DMS53 treated with DMSO at 0.1 percent for 48 hours (cell line): ENCODE data around the gene CADM1.

Source experiments
- DNase-seq: peaks from one replicate; lab custom pipeline; 2025; ENCODE audit not compliant: unreplicated experiment; lab: John Stamatoyannopoulos, UW

Gene CADM1

DNA sequence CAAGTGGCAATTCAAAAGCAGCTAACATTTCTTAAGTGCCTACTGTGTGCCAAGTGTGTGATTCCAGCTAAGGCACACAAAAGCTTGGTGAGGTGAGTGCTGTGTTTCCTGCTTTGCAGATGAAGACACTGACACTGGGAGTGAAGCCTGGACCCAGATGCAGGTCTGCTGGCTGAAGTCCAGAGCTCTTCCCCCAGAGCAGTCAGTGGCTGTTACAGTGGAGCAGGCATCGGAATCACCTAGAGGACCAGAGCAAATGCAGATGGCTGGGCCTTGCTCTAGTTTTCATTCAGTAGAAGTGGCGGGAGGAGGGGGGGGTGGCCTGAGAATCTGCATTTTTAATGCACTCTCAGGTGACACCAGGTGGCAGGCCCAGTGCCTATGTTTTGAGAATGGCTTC, 342.3 kb downstream of the CADM1 start:
- DNase-seq, result no peak

DNA sequence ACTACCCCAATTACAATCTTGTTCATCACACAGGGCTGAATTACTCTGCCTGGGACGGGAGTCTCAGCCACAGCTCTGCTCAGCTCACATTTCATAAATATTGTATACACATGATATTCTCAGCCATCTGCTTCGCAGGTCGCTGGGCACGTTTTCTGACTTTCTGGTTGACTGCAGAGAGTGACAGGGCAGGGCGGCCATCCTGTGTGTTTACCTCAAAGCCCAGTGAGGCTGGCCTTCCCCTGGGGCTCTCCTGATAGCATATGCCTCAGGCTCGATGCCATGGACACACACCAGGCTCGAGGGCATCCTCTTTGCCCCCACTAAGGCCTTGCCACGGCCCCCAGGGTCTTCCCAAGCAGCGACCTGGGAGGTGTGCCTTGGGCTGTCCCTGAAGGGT, 345.0 kb downstream of the CADM1 start:
- no peak for DNase-seq

DNA sequence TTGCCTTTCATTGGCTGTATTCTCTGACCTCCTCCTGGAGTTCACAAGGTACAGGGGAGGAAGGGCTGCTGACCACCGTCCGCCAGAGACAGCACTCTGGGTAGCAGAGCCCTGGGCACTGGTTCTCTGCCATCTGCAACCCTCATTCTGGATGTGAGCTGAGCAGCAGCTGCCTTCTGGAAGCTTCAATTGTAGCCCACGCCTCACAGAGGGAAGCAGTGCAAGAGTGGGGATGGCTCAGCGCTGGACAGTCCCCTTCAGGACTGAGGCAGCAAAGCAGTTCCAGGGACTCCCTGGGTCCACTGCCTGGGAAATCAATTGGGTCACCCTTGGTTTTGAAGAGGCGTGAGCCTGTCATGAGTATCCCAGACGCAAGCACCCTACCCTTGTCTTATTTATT, 346.2 kb downstream of the CADM1 start:
- DNase-seq, result no peak

DNA sequence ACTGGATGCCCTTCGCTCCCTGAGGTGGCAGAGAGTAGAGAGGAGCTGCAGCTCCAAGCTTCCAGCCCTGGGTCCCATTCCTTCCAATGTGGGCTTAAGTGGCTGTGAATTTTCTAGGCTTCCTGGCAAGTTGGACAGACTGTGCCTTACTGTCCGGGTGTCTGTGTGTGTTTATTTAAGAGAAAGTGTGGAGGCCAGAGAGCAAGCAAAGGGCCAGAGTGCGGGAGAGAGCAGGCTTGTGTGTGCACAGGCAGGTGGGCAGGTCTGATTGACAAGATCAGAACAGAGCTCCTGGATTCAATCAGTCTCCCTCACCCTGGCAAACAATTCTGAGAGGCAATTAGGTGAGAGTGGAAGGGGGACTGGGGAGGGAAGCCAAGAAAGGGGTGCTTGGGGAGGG, 347.0 kb downstream of the CADM1 start:
- DNase-seq, result no peak

DNA sequence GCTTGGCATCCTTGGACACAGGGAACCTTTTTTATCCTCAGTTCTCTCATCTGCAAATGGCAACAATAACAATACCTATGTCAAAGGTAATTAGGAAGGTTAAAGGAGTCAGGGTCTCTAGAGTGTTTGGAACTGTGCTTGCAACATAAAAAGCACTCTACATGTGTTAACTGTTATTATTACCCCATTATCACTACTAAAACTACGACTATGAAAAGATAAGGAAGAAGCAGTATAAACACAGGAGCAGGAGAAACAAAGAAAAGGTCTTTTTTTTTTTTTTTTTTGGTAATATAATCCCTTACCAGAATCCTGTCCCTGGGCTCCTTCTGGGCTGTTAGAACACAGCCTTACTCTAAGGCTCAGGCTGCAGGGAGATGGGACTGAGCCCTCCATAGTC, 348.2 kb downstream of the CADM1 start:
- no peak for DNase-seq

DNA sequence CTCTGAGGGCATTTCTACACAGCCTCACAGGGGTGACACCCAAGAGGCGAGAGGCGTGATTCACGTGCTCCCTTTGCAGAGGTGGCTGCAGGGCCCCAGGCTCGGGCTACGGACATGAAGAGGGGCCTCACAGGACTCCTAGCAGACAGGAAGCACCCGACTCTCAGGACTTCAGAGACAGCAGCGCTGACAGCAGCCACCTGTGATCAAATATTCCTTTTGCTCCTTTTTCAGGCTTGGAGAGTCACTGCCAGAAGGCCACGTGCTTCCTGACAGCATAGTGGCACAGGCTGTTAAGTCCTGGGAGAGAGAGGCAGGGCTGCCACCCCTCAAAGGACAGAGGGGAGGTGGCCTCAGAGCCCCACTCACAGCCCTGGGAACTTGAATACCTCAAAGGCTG, 348.9 kb downstream of the CADM1 start:
- DNase-seq, result no peak

DNA sequence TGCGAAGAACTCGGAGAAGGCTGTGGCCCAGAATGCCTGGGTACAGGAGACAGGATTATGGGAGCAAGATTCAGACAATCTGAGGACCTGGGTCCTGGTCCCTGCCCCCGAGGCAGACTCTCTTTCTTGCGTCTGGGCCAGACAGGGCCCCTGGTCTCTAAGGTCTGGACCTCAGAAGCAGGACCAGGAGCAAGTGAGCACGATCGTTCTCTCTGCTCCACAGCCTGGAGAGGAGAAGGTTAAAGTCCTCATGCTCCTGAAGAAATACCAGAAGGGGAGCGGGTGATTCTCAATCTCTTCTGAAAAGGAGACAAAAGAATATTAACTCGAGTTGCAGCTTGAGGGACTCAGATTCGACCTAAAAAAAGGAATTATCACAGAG, 349.9 kb downstream of the CADM1 start:
- DNase-seq, result no peak

DNA sequence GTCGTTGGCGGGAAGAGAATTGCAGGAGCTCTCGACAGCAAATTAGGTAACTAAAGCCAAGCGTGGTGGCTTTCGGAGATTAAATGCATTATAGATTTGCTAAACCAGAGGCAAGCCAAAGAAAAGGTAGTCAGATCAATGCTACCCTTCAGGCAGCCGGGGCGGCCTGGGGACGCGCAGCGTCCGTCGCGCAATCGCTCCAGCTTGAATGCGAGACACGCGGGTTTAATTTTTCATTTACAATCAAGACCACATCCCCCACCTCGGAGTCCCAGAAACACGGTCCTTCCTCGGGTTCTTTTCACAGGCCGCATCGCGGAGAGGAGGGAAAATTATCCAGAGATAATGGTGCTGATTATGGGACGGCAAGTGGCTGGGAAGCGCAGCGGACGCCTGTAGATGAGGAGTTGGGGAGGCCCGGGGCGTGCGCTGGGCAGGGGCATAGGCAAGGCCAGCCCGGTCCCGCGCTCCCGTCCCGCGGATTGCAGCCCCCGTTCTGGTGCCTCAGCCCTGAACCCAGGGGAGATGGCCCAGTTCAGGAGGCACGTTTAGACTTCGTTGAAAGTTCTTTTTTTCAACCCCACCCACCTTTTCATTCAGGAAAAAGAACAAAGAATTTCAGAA, 350.4 kb downstream of the CADM1 start:
- DNase-seq, result no peak

DNA sequence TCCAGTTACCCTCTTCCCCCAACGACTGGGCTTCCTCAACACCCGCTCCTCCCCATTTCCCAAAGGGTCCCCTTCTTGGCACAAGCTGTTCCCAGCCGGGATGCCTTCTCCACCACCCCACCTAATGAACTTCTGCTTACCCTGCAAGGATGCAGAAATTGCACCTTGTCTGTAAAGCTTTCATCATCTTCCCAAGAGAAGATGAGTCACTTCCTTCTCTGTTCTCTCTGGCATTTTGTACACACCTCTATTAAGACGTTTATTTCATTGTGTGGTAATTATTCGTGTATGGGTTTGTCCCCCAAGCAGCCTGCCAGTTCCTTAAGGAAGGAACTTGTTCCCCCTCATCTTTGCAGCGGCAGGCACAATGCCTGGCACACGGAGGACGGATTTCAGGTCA, 351.1 kb downstream of the CADM1 start:
- DNase-seq, result no peak

DNA sequence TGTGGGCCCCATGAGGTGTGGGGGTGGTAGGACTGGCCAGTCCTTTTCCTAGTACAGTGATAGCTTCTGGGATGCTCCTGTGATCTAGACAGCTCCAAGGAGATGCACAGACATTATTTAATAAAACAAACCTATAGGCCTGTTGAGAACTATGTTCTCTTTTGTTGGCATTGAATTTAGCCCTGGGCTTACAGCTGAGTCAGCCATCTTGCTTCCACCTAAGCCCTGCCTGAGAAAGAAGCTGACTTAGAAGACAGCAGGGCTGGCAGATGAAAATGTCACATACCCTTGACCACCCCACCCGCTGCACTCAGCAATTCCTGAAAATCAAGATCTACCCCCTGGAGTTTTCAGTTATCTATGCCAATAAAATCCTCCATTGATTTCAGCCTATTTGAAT, 353.2 kb downstream of the CADM1 start:
- no peak for DNase-seq

DNA sequence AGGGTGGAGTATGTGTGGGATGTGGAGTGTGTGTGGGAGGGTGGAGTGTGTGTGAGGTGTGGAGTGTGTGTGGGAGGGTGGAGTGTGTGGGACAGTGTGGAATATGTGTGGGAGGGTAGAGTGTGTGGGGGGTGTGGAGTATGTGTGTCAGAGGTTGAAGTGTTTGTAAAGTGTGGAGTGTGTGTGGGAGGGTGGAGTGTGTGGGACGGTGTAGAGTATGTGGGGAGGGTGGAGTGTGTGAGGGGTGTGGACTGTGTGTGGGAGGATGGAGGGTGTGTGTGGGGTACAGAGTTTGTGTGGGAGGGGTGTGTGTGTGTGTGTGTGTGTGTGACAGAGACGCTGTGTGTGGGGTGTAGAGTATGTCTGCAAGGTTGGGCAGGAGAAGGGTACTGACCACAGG, 355.5 kb downstream of the CADM1 start:
- DNase-seq, result no peak

DNA sequence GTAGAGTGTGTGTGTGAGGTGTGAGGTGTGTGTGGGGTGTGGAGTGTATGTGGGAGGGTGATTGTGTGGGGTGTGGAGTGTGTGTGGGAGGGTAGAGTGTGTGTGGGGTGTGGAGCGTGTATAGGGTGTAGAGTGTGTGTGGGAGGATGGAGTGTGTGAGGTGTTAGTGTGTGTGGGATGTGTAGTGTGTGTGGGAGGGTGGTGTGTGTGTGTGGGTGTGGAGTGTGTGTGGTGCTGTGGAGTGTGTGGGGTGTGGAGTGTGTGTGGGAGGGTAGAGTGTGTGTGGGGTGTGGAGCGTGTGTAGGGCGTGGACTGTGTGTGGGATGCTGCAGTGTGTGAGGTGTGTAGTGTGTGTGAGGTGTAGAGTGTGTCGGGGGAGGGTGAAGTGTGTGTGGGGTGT, 356.1 kb downstream of the CADM1 start:
- no peak for DNase-seq

DNA sequence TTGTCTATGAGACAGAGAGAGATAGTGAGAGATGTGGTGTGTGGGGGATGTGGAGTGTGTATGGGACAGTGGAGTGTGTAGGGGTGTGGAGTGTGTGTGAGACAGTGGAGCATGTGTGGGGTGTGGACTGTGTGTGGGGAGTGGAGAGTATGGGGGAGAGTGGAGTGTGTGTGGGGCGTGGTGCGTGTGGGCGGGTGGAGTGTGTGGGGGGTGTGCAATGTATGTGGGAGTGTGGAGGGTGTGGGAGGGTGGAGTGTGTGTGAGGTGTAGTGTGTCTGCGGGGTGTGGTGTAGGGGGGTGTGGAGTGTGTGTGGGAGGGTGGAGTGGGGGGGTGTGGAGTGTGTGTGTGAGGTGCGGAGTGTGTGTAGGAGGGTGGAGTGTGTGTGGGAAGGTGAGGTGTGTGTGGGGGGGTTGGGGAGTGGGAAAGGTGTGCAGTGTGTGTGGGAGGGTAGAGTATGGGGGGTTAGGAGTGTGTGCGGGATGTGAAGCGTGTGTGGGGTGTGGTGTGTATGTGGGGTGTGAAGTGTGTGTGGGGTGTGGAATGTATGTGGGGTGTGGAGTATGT, 356.9 kb downstream of the CADM1 start:
- no peak for DNase-seq

DNA sequence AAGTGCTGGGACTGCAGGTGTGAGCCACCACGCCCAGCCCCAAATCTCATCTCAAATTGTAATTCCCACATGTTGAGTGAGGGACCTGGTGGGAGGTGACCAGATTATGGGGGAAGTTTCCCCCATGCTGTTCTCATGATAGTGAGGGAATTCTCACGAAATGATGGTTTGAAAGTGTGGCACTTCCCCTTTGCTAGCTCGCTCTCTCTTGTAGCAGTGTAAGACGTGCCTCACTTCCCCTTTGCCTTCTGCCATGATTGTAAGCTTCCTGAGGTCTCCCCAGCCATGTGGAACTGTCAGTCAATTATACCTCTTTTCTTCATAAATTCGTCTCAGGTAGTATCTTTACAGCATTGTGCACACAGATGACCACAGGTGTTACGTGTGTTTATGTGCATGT, 357.8 kb downstream of the CADM1 start:
- DNase-seq, result no peak

DNA sequence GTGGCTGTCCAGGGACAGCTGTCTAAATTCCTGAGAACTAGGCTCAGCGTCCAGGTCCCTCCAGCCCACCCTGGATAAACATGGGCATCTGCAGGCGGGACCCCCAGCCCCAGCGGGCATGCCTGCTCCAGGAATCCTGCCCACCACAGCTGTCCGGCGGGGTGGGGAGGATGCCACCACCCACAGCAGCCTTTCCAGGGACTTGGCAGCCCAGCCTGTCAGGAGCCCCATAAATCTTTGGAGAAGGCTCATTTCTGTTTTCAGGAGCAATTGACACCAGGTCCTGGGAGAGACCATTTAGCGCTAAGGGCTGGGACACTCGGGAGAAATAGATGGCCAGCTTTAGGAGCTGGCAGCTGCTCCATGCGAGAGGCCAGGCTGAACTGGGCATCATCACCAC, 358.9 kb downstream of the CADM1 start:
- no peak for DNase-seq

DNA sequence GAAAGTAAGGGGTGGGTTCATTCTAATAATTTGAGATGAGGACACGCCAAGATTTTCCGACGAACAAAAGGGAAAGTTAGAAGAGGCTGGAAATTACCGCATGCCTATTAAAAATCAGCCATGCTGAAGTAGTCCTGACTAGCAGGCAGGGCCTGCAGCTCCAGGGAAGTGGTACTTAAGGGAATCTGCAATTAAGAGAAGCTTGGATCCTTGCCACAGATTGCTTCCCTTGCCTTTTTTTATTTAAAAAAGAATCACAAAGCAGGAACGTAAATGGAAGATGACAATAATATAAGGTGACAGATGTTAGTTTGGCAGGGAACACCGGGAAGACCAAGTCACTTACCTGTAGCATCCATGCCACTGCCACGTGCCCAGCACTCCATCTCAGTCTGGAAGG, 359.3 kb downstream of the CADM1 start:
- no peak for DNase-seq

DNA sequence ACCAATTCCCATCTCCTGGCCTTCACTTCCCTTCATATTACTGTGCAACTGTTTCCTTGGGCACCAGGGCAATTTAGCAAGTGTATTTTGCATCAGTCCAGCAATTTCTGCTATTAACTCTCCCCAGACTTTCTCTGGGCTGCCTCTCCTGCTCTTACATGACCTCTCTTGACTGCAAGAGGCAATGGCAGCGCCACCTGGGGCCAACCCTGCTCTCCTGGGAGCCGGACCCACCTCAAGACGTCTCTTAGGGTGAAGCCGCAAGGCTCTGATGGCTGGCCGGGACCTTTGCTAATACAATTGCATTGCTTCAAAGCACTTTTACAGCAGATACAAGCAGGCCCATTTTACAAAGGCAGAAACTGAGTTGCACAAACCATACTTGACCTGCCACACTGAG, 360.2 kb downstream of the CADM1 start:
- no peak for DNase-seq

DNA sequence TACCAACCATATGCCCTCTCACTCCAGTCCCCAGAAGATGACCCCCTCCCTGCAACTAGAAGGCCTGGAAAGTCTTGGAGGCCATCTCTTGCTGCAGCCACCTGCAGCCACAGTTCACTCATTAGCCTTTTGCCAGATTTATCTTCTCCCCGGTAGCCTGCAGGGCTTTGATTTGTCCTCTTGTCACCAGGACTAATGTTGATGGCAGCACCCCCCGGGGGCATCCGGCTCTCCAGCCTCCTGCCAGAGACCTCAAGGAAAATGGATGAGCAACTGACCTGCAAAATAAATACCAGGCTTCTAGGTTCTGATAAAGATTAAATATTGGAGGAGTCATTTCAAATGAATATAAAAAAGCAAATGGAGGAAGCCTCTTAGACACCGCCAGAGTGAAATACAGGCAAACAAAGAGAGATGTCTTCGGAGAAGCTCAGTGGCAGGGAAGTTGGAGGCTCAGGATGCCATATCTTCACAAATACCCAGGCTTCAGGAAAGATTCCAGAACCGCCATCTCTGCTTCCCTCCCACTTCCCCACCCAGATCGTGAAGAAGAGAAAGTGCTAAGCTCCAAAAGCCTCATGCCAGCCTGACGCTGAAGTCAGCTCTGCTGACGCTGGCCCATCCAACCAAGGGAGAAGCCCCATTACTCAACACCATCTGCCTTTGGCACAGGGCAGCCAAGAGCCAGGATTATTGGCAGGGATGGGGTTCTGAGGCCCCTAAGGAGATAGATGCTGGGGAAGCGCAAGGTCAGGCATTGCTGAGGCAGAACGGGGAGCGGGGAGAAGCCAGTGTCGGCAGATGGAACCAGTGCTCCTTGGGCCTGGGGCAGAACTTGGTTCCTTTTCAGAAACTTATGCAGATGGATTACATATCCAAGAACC, 362.7 kb downstream of the CADM1 start:
- DNase-seq, result no peak

DNA sequence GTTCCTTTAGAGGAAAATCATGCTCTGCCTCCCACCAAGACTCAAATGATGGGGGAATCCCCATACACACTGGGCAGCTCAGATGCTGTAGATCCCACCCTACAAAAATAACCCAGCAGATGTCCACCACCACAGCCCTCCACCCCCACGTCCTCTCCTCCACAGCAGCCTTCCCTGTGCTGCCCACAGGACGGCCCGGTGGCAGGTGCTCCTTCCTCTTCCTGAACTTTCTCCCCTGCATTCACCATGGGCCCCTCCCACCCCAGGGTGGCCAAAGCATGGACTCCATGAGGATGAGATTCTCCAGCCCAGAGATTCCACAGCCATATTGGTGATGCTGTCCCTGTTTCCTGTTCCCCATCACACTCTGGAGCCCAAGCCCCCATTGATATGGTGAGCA, 368.3 kb downstream of the CADM1 start:
- no peak for DNase-seq

DNA sequence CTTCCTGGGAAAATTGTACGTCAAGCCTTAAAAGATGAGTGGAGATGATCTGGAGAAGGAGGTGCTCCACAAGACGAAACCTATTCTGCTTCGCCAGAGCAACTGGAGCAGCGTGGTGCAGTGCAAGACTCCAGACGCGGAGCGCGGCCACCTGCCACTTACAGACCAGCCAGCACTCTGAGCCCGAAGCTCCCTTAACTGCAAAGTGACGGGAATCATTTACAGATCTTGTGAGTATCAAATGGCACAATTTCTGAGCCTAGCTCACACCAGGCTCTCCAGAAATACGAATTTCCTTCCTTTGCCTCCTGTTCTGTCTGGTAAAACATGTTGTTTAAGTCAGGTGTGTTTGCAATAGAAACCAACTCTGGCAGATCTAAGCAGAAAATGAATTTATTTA, 369.3 kb downstream of the CADM1 start:
- DNase-seq, result no peak

DNA sequence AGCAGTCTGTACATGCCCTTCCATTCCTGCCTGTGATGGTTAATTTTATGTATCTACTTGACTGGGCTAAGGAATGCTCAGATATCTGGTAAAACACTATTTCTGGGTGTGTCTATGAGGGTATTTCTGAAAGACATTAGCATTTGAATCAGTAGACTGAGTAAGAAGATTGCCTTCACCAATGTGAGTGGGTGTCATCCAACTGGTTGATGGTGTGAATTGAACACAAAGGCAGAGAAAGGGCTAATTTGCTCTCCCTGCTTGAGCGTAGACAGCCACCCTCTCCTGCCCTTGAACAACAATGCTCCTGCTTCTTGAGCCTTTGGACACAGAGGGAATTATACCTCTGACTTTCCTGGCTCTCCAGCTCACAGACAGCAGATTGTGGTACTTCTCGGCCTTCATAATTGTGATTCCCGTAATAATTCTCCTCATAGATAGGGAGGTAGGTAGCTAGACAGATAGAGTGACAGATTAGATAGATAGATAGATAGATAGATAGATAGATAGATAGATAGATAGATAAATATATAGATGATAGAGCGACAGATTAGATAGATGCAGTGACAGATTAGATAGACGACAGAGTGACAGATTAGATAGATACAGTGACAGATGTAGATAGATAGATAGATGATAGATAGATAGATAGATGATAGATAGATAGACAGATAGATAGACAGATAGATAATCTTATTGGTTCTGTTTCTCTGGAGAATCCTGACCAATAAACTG, 370.6 kb downstream of the CADM1 start:
- DNase-seq, result no peak
